Measurements from ENCODE around the gene SLC8A1.

The SLC8A1 gene

DNA sequence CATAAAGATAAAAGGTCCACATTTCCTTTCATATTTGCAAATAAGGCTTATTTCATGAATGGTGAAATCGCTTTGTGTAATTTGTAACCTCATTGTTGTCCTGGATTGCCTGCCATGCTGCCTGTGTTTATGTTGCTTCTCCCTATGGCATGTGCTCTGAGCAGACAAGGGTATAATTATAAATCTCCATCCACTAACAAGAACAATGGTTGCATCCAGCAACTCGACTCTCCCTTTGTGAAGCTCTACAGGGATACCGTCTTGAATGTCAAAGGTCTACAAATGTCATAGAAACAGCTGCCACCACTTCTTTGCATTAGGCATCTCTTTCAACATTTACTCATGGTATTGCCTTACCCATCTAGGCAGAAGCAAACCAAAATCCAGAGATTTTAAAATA, 209.6 kb downstream of the SLC8A1 start:
- Histone ChIP-seq H3K27me3 (ENCODE audit: control insufficient read depth in 1 of 2, insufficient read depth in 2 of 2, low read length in 2 of 2) (no peaks in the 10 kb centered on the region), H3K9me3 (ENCODE audit: control insufficient read depth in 1 of 2, low read length in 2 of 2) (no peaks in the 10 kb centered on the region), H3K9ac (ENCODE audit: low read depth in 1 of 2, low read length in 2 of 2) (no peak overlapping the region), H3K4me1 (ENCODE audit: control insufficient read depth in 1 of 2, insufficient read depth in 2 of 2, low read length in 2 of 2) (peaks cover 6 to 15% of the 10 kb centered on the region in 2 donors), H3K4me3 (ENCODE audit: low read depth in 1 of 2, low read length in 2 of 2) (no peak overlapping the region), H3K27ac (ENCODE audit: low read depth, low read length) (no peak overlapping the region), H3K36me3 (ENCODE audit: control insufficient read depth in 1 of 2, insufficient read depth in 2 of 2, low read length in 2 of 2) (no peaks in the 10 kb centered on the region)

GRCh38 chr2:40240070-40240469, 211.8 kb downstream of the SLC8A1 start:
- H3K4me1 ChIP-seq (ENCODE audit: control insufficient read depth in 1 of 2, insufficient read depth in 2 of 2, low read length in 2 of 2): peaks cover 6 to 15% of the 10 kb centered on the region in 2 donors
- no peaks in the 10 kb centered on the region for H3K27me3 ChIP-seq (ENCODE audit: control insufficient read depth in 1 of 2, insufficient read depth in 2 of 2, low read length in 2 of 2)
- no peak overlapping the region for H3K4me3 ChIP-seq (ENCODE audit: low read depth in 1 of 2, low read length in 2 of 2)
- H3K27ac ChIP-seq (ENCODE audit: low read depth, low read length): no peak overlapping the region
- no peaks in the 10 kb centered on the region for H3K36me3 ChIP-seq (ENCODE audit: control insufficient read depth in 1 of 2, insufficient read depth in 2 of 2, low read length in 2 of 2)
- no peaks in the 10 kb centered on the region for H3K9me3 ChIP-seq (ENCODE audit: control insufficient read depth in 1 of 2, low read length in 2 of 2)
- no peak overlapping the region for H3K9ac ChIP-seq (ENCODE audit: low read depth in 1 of 2, low read length in 2 of 2)

DNA sequence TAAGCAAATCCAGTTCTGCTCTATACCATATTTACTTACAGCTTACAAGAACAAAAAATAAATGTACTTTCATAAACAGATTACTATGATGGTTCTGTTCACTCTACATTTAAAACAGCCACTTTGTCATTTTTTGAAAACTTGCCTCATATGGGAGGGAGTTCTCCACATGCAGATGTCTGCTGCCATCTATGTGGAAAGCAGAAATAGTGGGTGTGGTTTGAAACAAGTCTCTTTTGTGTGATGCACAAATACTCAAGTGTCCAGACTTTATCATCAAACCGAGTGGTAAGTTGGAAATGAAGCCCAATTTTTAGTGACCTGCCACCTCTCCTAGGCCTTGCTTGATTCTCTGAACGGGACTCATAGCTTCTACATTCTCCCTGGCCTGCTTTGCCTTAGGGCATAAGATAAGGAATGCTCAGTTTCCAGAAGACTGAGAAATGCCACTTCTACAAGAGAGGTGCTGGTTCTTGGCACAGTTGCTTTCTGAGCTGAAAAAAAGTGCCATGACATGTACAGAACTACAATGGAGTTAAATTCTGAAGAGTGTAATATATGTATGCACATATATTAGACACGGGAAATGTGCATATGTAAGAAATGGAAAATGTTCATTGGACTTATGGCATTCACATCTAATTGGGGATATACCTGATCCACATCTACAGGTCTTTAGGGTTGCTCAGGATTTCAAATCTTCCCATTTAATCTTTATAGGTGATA, 221.0 kb downstream of the SLC8A1 start:
- H3K9ac ChIP-seq (ENCODE audit: low read depth in 1 of 2, low read length in 2 of 2): no peak overlapping the region
- H3K36me3 ChIP-seq (ENCODE audit: control insufficient read depth in 1 of 2, insufficient read depth in 2 of 2, low read length in 2 of 2): no peaks in the 10 kb centered on the region
- no peak overlapping the region for H3K4me3 ChIP-seq (ENCODE audit: low read depth in 1 of 2, low read length in 2 of 2)
- H3K27ac ChIP-seq (ENCODE audit: low read depth, low read length): no peak overlapping the region
- no peaks in the 10 kb centered on the region for H3K4me1 ChIP-seq (ENCODE audit: control insufficient read depth in 1 of 2, insufficient read depth in 2 of 2, low read length in 2 of 2)
- no peaks in the 10 kb centered on the region for H3K9me3 ChIP-seq (ENCODE audit: control insufficient read depth in 1 of 2, low read length in 2 of 2)
- no peaks in the 10 kb centered on the region for H3K27me3 ChIP-seq (ENCODE audit: control insufficient read depth in 1 of 2, insufficient read depth in 2 of 2, low read length in 2 of 2)

DNA sequence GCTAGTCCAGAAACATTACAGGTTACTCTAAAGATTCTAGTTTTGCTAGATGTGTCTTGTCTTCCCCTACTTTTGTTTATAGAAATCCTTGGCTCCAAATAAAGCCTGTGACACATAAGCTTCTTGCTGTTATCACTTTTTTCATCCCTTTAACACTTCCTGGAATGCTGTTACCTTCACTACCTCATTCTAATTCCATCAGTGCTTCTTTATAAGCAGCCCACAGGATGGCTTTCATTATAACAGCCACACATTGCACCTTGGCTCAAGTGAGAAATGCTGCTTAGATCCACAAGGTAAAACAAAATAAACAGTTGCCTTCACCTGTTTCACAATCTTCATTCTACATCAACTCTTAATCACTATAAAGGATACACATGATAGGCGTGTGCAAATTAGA, 221.7 kb downstream of the SLC8A1 start:
- H3K36me3 ChIP-seq (ENCODE audit: control insufficient read depth in 1 of 2, insufficient read depth in 2 of 2, low read length in 2 of 2): no peaks in the 10 kb centered on the region
- H3K4me3 ChIP-seq (ENCODE audit: low read depth in 1 of 2, low read length in 2 of 2): no peak overlapping the region
- no peaks in the 10 kb centered on the region for H3K27me3 ChIP-seq (ENCODE audit: control insufficient read depth in 1 of 2, insufficient read depth in 2 of 2, low read length in 2 of 2)
- H3K4me1 ChIP-seq (ENCODE audit: control insufficient read depth in 1 of 2, insufficient read depth in 2 of 2, low read length in 2 of 2): no peaks in the 10 kb centered on the region
- no peak overlapping the region for H3K9ac ChIP-seq (ENCODE audit: low read depth in 1 of 2, low read length in 2 of 2)
- H3K9me3 ChIP-seq (ENCODE audit: control insufficient read depth in 1 of 2, low read length in 2 of 2): no peaks in the 10 kb centered on the region
- no peak overlapping the region for H3K27ac ChIP-seq (ENCODE audit: low read depth, low read length)

- no peaks in the 10 kb centered on the region for H3K9me3 ChIP-seq (ENCODE audit: control insufficient read depth in 1 of 2, low read length in 2 of 2)
- no peak overlapping the region for H3K4me3 ChIP-seq (ENCODE audit: low read depth in 1 of 2, low read length in 2 of 2)
- no peaks in the 10 kb centered on the region for H3K4me1 ChIP-seq (ENCODE audit: control insufficient read depth in 1 of 2, insufficient read depth in 2 of 2, low read length in 2 of 2)
- no peak overlapping the region for H3K9ac ChIP-seq (ENCODE audit: low read depth in 1 of 2, low read length in 2 of 2)
- no peaks in the 10 kb centered on the region for H3K27me3 ChIP-seq (ENCODE audit: control insufficient read depth in 1 of 2, insufficient read depth in 2 of 2, low read length in 2 of 2)
- H3K27ac ChIP-seq (ENCODE audit: low read depth, low read length): no peak overlapping the region
- no peaks in the 10 kb centered on the region for H3K36me3 ChIP-seq (ENCODE audit: control insufficient read depth in 1 of 2, insufficient read depth in 2 of 2, low read length in 2 of 2)
These were observed 223.6 kb downstream of the SLC8A1 start for GRCh38 chr2:40228310-40228709.

DNA sequence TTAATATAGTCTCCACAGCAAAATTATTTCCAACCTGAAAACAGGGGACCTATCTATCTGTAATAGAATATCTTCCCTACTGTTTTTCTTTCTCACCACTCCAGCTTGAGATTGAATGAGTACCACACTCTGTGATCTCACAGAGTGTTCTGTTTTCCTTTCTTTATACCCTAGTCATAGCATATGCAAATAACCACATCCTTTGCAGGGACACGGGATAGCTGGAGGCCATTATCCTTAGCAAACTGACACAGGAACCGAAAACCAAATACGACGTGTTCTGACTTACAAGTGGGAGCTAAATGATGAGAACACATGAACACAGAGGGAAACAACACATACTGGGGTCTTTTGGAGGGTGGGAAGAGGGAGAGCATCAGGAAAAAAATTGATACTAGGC, 224.7 kb downstream of the SLC8A1 start:
- H3K4me3 ChIP-seq (ENCODE audit: low read depth in 1 of 2, low read length in 2 of 2): no peak overlapping the region
- H3K27ac ChIP-seq (ENCODE audit: low read depth, low read length): no peak overlapping the region
- no peaks in the 10 kb centered on the region for H3K36me3 ChIP-seq (ENCODE audit: control insufficient read depth in 1 of 2, insufficient read depth in 2 of 2, low read length in 2 of 2)
- H3K9ac ChIP-seq (ENCODE audit: low read depth in 1 of 2, low read length in 2 of 2): no peak overlapping the region
- no peaks in the 10 kb centered on the region for H3K27me3 ChIP-seq (ENCODE audit: control insufficient read depth in 1 of 2, insufficient read depth in 2 of 2, low read length in 2 of 2)
- H3K9me3 ChIP-seq (ENCODE audit: control insufficient read depth in 1 of 2, low read length in 2 of 2): no peaks in the 10 kb centered on the region
- H3K4me1 ChIP-seq (ENCODE audit: control insufficient read depth in 1 of 2, insufficient read depth in 2 of 2, low read length in 2 of 2): no peaks in the 10 kb centered on the region

- H3K27me3 ChIP-seq (ENCODE audit: control insufficient read depth in 1 of 2, insufficient read depth in 2 of 2, low read length in 2 of 2): no peaks in the 10 kb centered on the region
- no peak overlapping the region for H3K9ac ChIP-seq (ENCODE audit: low read depth in 1 of 2, low read length in 2 of 2)
- H3K27ac ChIP-seq (ENCODE audit: low read depth, low read length): no peak overlapping the region
- H3K4me1 ChIP-seq (ENCODE audit: control insufficient read depth in 1 of 2, insufficient read depth in 2 of 2, low read length in 2 of 2): no peaks in the 10 kb centered on the region
- H3K4me3 ChIP-seq (ENCODE audit: low read depth in 1 of 2, low read length in 2 of 2): no peak overlapping the region
- H3K36me3 ChIP-seq (ENCODE audit: control insufficient read depth in 1 of 2, insufficient read depth in 2 of 2, low read length in 2 of 2): no peaks in the 10 kb centered on the region
- no peaks in the 10 kb centered on the region for H3K9me3 ChIP-seq (ENCODE audit: control insufficient read depth in 1 of 2, low read length in 2 of 2)
These were observed 225.3 kb downstream of the SLC8A1 start for GRCh38 chr2:40226637-40227036.

DNA sequence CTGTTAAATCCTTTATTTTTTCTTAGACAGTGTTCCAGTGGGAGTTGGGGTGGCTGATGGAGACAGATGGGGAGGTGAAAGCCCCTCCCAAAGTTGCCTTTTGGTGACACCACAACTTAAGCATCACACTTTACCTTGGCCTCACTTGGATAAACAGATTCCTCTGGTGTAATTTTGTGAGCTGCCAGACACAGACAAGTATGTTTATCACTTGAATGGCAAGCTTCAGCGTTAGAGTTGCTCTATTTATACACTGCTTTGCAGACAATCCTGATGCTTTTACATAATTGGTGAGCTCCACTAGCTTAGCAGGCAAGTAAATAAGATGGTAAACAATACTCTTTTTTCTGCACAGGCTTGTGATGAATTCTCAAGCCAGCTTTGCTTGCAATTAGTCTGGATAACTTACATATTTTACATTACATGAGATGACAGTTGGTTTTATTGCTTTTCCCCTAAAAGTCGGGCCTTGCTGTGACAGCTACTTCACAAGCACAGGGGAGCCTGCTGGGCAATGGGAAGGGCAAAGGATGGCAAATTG, 226.2 kb downstream of the SLC8A1 start:
- Histone ChIP-seq H3K36me3 (ENCODE audit: control insufficient read depth in 1 of 2, insufficient read depth in 2 of 2, low read length in 2 of 2) (no peaks in the 10 kb centered on the region), H3K27ac (ENCODE audit: low read depth, low read length) (no peak overlapping the region), H3K9ac (ENCODE audit: low read depth in 1 of 2, low read length in 2 of 2) (no peak overlapping the region), H3K4me3 (ENCODE audit: low read depth in 1 of 2, low read length in 2 of 2) (no peak overlapping the region), H3K9me3 (ENCODE audit: control insufficient read depth in 1 of 2, low read length in 2 of 2) (no peaks in the 10 kb centered on the region), H3K27me3 (ENCODE audit: control insufficient read depth in 1 of 2, insufficient read depth in 2 of 2, low read length in 2 of 2) (no peaks in the 10 kb centered on the region), H3K4me1 (ENCODE audit: control insufficient read depth in 1 of 2, insufficient read depth in 2 of 2, low read length in 2 of 2) (no peaks in the 10 kb centered on the region)

GRCh38 chr2:40224318-40224717, 227.6 kb downstream of the SLC8A1 start:
- H3K4me1 ChIP-seq (ENCODE audit: control insufficient read depth in 1 of 2, insufficient read depth in 2 of 2, low read length in 2 of 2): no peaks in the 10 kb centered on the region

GRCh38 chr2:40220177-40220925, 231.5 kb downstream of the SLC8A1 start:
- Histone ChIP-seq H3K9ac (ENCODE audit: low read depth in 1 of 2, low read length in 2 of 2) (no peak overlapping the region), H3K4me3 (ENCODE audit: low read depth in 1 of 2, low read length in 2 of 2) (no peak overlapping the region), H3K27ac (ENCODE audit: low read depth, low read length) (no peak overlapping the region)

More at GRCh38 chr2:40224318-40224717, 227.6 kb downstream of the SLC8A1 start:
- Histone ChIP-seq H3K9me3 (ENCODE audit: control insufficient read depth in 1 of 2, low read length in 2 of 2) (no peaks in the 10 kb centered on the region), H3K36me3 (ENCODE audit: control insufficient read depth in 1 of 2, insufficient read depth in 2 of 2, low read length in 2 of 2) (no peaks in the 10 kb centered on the region), H3K27ac (ENCODE audit: low read depth, low read length) (no peak overlapping the region), H3K9ac (ENCODE audit: low read depth in 1 of 2, low read length in 2 of 2) (no peak overlapping the region), H3K4me3 (ENCODE audit: low read depth in 1 of 2, low read length in 2 of 2) (no peak overlapping the region), H3K27me3 (ENCODE audit: control insufficient read depth in 1 of 2, insufficient read depth in 2 of 2, low read length in 2 of 2) (no peaks in the 10 kb centered on the region)

More at GRCh38 chr2:40220177-40220925, 231.5 kb downstream of the SLC8A1 start:
- Histone ChIP-seq H3K27me3 (ENCODE audit: control insufficient read depth in 1 of 2, insufficient read depth in 2 of 2, low read length in 2 of 2) (no peaks in the 10 kb centered on the region), H3K4me1 (ENCODE audit: control insufficient read depth in 1 of 2, insufficient read depth in 2 of 2, low read length in 2 of 2) (peaks cover 5 to 16% of the 10 kb centered on the region in 2 donors), H3K9me3 (ENCODE audit: control insufficient read depth in 1 of 2, low read length in 2 of 2) (no peaks in the 10 kb centered on the region), H3K36me3 (ENCODE audit: control insufficient read depth in 1 of 2, insufficient read depth in 2 of 2, low read length in 2 of 2) (no peaks in the 10 kb centered on the region)

All from duodenal mucosa (tissue), 2 donors.